ENCODE data around the gene HEATR5A.
"Not testable (repeated sequence)": the region's sequence is repeated elsewhere in the genome, so short reads cannot be mapped to it uniquely, and the experiment has no call there.

The HEATR5A gene

DNA sequence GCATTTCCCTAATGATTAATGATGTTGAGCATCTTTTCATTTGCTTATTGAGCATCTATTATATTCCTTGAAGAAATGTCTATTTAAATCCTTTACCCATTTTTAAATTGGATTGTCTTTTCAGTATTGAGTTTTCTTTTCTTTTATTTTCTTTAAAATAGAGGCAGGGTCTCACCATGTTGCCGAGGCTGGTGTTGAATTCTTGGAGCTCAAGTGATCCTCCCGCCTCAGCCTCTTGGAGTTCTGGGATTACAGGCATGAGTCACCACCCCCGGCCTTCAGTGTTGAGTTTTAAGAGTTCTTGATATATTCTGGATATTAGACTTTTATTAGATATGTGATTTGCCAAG is 139.5 kb downstream of the HEATR5A start:
- peaks cover 19% of the 10 kb centered on the region for H3K9me3 Mint-ChIP-seq
- H3K27me3 Mint-ChIP-seq (ENCODE audit: low read depth), result no peaks in the 10 kb centered on the region
- no peak overlapping the region for H3K27ac Mint-ChIP-seq
- H3K4me3 Mint-ChIP-seq, result no peak overlapping the region
- H3K36me3 Mint-ChIP-seq (ENCODE audit: low read depth), result peaks cover 4% of the 10 kb centered on the region
- H3K4me1 Mint-ChIP-seq (ENCODE audit: low read depth), result peaks cover 4% of the 10 kb centered on the region

DNA sequence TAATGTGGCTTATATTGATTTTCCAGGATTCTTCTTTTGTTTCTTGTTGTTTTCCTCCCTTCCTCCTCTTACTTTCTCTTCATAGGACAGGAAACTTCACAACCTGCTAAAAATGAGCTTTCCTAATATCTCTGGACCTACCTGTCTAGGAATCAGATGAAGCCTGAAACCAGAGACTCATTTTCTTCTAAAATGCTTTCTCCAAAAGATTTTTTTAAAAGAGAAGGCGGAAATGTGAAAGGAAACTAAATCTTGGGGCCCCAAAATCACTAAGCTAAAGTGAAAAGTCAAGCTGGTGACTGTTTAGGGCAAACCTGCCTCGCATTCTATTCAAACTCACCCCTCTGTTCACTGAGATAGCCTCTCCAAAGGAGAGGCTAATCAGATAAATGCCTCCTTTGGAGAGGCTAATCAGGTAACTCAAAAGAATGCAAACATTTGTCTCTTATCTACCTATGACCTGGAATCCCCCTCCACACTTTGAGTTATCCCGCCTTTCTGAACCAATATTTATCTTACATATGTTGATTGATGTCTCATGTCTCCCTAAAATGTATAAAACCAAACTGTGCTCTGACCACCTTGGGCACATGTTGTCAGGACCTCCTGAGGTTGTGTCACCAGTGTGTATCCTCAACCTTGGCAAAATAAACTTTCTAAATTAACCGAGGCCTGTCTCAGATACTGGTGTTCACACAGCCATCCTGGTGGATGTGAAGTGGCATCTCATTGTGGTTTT is 140.0 kb downstream of the HEATR5A start:
- peaks cover 4% of the 10 kb centered on the region for H3K4me1 Mint-ChIP-seq (ENCODE audit: low read depth)
- no peak overlapping the region for H3K4me3 Mint-ChIP-seq
- H3K36me3 Mint-ChIP-seq (ENCODE audit: low read depth), result peaks cover 4% of the 10 kb centered on the region
- H3K27ac Mint-ChIP-seq, result no peak overlapping the region
- peaks cover 19% of the 10 kb centered on the region for H3K9me3 Mint-ChIP-seq
- no peaks in the 10 kb centered on the region for H3K27me3 Mint-ChIP-seq (ENCODE audit: low read depth)

DNA sequence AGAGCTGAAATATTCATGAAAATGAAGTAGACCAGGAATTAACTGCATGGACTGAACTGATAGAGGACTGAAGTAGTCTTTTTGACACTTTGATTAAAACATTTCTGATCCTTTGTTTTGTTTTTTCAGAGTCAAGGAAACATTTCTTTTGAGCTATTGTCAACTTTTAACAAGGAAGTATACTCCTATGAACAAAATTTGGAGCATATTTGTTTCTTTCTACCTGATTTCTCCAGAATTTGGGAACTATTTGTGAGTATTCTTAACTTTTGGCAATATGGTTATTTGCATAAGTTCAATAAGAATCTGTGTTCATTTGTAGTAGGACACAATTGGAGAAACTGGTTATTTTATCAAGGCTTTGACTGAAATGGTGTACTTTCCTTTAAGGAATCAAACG is 141.5 kb downstream of the HEATR5A start:
- no peak overlapping the region for H3K27ac Mint-ChIP-seq

DNA sequence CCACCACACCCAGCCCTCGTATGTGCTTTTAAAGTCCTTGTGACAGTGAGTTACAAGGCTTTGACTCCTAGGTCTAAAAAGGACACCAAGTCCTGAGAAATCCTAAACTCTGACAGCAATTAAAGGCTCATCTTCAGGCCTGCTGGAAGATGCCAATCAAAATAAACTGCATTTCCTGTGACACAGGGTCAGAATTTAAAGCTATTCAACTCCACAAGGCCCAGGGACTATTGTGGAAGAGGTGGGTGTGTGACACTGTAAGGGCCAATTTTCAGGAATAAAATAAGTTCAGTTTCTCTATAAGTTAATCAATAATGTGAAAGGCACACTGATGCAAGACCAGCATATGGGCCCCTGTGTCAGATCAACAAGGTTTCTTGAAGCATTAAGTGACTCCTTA is 143.3 kb downstream of the HEATR5A start:
- no peak overlapping the region for H3K4me3 Mint-ChIP-seq
- no peak overlapping the region for H3K27ac Mint-ChIP-seq
- peaks cover 24% of the 10 kb centered on the region for H3K9me3 Mint-ChIP-seq
- H3K4me1 Mint-ChIP-seq (ENCODE audit: low read depth), result peaks cover 4% of the 10 kb centered on the region
- peaks cover 4% of the 10 kb centered on the region for H3K36me3 Mint-ChIP-seq (ENCODE audit: low read depth)
- H3K27me3 Mint-ChIP-seq (ENCODE audit: low read depth), result no peaks in the 10 kb centered on the region

More for the DNA sequence above, 141.5 kb downstream of the HEATR5A start:
- Mint-ChIP-seq H3K27me3 (ENCODE audit: low read depth) (no peaks in the 10 kb centered on the region), H3K4me1 (ENCODE audit: low read depth) (peaks cover 4% of the 10 kb centered on the region), H3K36me3 (ENCODE audit: low read depth) (peaks cover 4% of the 10 kb centered on the region), H3K9me3 (peaks cover 23% of the 10 kb centered on the region), H3K4me3 (no peak overlapping the region)

DNA sequence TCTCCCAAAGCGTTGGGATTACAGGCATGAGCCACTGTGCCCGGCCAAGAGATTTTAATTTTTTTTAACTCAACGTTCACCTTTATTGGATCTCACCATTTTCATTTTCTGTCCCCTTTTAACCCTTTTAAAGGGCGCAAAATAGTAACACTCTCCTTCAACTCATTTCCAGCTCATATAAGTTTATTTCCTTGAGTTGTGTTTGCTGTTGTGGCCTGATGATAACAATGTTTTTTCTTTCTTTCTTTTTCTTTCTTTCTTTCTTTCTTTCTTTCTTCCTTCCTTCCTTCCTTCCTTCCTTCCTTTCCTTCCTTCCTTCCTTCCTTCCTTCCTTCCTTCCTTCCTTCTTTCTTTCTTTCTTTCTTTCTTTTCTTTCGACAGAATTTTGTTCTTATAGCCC is 143.9 kb downstream of the HEATR5A start:
- not testable (repeated sequence) for H3K4me3 Mint-ChIP-seq

DNA sequence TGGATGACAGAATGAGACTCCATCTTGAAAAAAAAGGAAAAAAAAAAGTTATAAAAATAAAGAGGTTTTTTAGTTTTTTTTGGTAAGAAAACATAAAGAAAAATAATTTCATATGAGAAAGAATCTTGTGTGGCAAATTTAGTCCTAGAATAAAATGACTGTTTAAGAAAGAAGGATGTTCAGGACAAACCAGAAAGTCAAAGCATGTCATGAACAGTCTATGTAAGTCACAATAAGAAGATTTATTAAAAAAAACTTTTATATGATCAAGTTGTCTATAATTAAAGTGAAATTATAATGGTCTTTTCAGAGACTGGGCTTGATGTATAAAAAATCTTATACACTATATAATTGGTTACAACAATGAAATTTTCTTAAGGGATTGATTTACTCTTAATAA is 144.6 kb downstream of the HEATR5A start:
- Mint-ChIP-seq H3K36me3 (ENCODE audit: low read depth) (peaks cover 4% of the 10 kb centered on the region), H3K4me1 (ENCODE audit: low read depth) (peaks cover 4% of the 10 kb centered on the region), H3K27me3 (ENCODE audit: low read depth) (no peaks in the 10 kb centered on the region), H3K27ac (no peak overlapping the region), H3K4me3 (no peak overlapping the region), H3K9me3 (peaks cover 18% of the 10 kb centered on the region)

More for the DNA sequence above, 143.9 kb downstream of the HEATR5A start:
- H3K4me1 Mint-ChIP-seq (ENCODE audit: low read depth); H3K27ac Mint-ChIP-seq; H3K27me3 Mint-ChIP-seq (ENCODE audit: low read depth); H3K36me3 Mint-ChIP-seq (ENCODE audit: low read depth): not testable (repeated sequence)
- H3K9me3 Mint-ChIP-seq, result peaks cover 23% of the 10 kb centered on the region

DNA sequence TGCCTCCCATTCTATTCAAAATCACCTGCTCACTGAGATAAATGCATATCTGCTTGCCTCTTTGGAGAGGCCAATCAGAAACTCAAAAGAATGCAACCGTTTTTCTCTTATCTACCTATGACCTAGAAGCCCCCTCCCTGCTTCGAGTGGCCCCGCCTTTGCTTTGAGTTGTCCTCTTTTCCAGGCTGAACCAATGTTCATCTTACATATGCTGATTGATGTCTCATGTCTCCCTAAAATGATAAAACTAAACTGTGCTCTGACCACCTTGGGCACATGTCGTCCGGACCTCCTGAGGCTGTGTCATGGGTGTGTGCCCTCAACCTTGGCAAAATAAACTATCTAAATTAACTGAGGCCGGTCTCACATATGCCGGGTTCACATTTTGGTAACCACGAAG is 148.7 kb downstream of the HEATR5A start:
- Mint-ChIP-seq H3K27ac (no peak overlapping the region), H3K27me3 (ENCODE audit: low read depth) (no peaks in the 10 kb centered on the region), H3K36me3 (ENCODE audit: low read depth) (peaks cover 3% of the 10 kb centered on the region), H3K4me1 (ENCODE audit: low read depth) (peaks cover 4% of the 10 kb centered on the region), H3K9me3 (peaks cover 19% of the 10 kb centered on the region), H3K4me3 (no peak overlapping the region)

DNA sequence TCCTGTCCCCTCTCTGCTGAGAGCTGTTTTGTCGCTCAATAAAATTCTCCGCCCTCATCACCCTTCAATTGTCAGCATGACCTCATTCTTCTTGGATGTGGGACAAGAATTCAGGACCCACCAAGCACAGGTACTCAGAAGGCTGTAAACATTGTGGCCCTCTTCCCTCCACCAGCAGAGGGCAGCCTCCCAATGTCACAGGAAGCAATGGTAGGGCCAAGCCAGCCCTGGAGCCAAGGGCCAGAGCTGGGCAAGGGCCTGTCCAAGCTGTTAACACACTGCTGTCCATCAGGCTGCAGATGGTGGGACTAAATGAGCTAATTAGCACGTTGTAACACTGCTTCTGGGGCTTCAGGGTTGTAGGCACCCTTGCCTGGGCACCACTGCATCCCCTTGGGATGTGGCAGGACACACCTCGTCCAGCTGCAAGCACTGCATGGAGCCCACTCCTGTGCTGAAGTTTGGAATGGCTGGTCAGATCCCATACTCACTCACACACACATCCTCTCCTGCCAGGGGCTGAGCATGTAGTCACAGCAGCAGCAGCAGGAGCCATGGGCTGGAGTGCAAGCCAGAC is 150.1 kb downstream of the HEATR5A start:
- no peaks in the 10 kb centered on the region for H3K36me3 Mint-ChIP-seq (ENCODE audit: low read depth)

DNA sequence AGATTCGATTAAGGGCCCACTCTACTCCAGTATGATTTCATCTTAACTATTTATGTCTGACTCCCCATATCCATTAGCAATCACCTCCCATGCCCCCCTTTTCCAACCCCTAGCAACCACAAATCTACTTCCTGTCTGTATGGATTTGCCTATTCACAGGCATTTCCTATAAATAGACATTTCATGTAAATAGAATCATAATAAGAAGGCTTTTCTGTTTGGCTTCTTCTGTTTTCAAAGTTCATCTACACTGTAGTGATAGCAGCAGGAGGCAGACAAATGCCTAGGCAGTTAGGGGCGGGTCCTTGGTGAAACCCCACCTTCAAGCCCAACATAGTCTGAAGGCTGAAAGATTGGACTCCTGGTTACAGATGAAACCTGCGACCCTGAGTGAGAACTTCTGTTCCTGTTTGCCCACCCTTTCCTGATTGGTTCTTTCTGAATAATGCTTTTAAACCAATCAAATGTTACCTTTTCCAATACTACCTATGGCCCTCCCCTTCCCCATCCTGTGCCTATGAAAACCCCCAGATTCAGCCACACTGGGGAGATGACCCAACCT is 150.6 kb downstream of the HEATR5A start:
- H3K4me3 Mint-ChIP-seq, result no peak overlapping the region
- peaks cover 14% of the 10 kb centered on the region for H3K9me3 Mint-ChIP-seq
- no peaks in the 10 kb centered on the region for H3K27me3 Mint-ChIP-seq (ENCODE audit: low read depth)
- peaks cover 4% of the 10 kb centered on the region for H3K4me1 Mint-ChIP-seq (ENCODE audit: low read depth)
- no peak overlapping the region for H3K27ac Mint-ChIP-seq
- no peaks in the 10 kb centered on the region for H3K36me3 Mint-ChIP-seq (ENCODE audit: low read depth)

More for the DNA sequence above, 150.1 kb downstream of the HEATR5A start:
- peaks cover 4% of the 10 kb centered on the region for H3K4me1 Mint-ChIP-seq (ENCODE audit: low read depth)
- H3K9me3 Mint-ChIP-seq, result peaks cover 14% of the 10 kb centered on the region
- H3K4me3 Mint-ChIP-seq, result no peak overlapping the region
- H3K27ac Mint-ChIP-seq, result no peak overlapping the region
- H3K27me3 Mint-ChIP-seq (ENCODE audit: low read depth), result no peaks in the 10 kb centered on the region

DNA sequence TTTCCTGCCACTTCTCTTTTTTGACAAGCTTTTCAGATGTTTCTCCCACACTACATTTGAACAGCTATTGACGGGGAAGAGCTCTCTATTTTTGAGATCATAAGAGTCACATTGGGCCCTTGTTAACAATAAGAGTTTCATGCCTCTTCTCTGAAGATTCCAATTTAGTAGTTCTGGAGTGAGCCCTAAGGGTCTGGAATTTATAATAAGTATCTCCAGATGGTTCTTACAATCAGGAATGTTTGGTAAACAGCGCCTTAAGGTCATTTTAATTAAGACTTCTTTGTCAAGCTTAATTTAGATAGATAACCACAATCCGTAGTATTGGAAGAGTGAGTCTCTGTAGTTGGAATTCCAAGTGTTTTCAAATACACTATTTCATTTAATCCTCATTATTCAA is 152.1 kb downstream of the HEATR5A start:
- Mint-ChIP-seq H3K27ac (no peak overlapping the region), H3K4me1 (ENCODE audit: low read depth) (peaks cover 2% of the 10 kb centered on the region), H3K9me3 (peaks cover 9% of the 10 kb centered on the region), H3K36me3 (ENCODE audit: low read depth) (no peaks in the 10 kb centered on the region), H3K4me3 (no peak overlapping the region), H3K27me3 (ENCODE audit: low read depth) (no peaks in the 10 kb centered on the region)

DNA sequence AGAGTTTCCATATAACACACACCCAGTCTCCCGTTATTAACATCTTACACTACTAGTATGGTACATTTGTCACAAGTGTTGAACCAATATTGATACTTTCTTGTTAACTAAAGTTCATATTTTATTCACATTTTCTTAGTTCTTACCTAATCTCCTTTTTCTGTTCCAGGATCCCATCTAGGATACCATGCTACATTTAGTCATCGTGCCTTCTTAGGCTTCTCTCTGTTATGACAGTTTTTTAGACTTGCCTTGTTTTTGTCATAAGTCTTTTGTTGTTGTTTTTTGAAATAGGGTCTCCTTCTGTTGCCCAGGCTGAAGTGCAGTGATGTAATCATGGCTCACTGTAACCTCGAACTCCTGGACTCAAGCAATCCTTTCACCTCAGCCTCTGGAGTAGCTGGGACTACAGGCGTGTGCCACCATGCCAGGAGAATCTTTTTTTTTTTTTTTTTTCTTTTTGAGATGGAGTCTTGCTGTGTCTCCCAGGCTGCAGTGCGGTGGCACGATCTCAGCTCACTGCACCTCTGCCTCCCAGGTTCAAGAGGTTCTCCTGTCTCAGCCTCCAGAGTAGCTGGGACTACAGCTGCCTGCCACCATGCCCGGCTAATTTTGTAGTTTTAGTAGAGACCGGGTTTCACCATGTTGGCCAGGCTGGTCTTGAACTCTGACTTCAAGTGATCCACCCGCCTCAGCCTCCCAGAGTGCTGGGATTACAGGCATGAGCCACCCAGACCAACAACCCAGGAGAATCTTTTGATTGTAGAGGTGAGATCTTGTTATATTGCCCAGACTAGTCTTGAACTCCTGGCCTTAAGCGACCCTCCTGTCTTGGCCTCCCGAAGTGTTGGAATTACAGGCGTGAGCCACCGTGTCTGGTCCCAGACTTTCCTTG is 153.7 kb downstream of the HEATR5A start:
- Mint-ChIP-seq H3K9me3 (peaks cover 9% of the 10 kb centered on the region), H3K4me3 (no peak overlapping the region), H3K27ac (no peak overlapping the region), H3K4me1 (ENCODE audit: low read depth) (no peaks in the 10 kb centered on the region), H3K36me3 (ENCODE audit: low read depth) (no peaks in the 10 kb centered on the region), H3K27me3 (ENCODE audit: low read depth) (no peaks in the 10 kb centered on the region)

DNA sequence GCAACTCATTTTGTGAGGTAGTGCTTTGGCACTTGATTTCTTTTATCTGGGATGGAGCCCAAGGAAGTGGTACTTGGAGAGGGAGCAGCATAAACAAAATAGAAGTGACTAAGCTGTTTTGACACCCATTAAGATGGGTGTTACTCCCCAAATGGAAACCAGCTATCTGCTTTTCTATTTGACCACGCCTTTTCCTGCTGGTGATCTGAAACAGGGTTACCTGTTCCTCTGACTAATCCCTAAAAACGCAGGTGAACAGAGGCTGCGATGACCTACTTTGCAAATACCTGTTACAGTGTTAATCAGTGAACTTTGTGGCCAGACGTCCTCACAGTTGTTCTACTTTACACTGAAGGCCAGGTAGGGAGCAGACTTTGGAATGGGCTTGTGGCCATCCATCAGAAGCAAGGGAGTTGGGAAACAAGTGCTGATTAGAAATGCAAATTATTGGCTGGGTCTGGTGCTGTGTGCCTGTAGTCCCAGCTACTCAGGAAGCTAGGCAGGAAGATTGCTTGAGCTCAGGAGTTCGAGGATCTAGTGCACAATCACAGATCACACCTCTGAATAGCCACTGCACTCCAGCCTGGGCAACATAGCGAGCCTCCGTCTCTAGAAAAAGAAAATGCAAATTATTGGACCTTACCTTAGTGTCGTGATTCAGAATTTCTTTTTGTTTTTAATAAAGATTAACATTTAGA is 154.5 kb downstream of the HEATR5A start:
- no peak overlapping the region for H3K4me3 Mint-ChIP-seq
- H3K9me3 Mint-ChIP-seq, result peaks cover 9% of the 10 kb centered on the region
- H3K4me1 Mint-ChIP-seq (ENCODE audit: low read depth), result no peaks in the 10 kb centered on the region
- H3K27me3 Mint-ChIP-seq (ENCODE audit: low read depth), result no peaks in the 10 kb centered on the region
- no peak overlapping the region for H3K27ac Mint-ChIP-seq
- no peaks in the 10 kb centered on the region for H3K36me3 Mint-ChIP-seq (ENCODE audit: low read depth)

DNA sequence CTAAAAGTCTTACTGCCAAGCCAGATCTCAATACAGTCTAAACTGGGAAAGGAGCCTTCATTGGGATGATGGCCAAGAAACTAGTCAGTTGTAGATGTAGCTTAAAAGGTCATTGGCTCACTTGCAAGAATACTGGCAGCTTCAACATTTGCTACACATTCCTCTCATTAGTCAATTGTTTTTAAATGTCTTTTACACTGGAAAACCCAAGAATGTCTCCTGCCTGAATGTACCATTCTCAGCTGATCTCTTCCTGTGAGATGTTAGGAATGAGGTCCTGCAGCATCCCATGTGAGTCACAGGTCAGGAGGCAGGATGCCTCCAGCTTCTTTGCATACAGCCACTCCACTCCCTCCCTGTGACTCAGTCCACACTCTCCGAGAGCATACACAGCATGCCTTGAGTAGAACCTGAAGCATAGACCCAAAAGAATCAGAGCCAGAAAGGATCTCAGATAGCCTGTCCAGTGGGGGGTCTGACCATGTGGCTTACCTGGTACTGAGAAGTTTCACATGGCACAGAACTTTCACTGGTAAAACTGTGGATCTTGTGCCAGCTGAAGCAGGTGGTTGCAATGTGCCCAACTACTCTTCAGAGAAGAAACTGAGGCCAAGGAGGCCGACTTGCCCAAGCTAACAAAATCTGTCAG is 156.7 kb downstream of the HEATR5A start:
- H3K9me3 Mint-ChIP-seq, result peaks cover 6% of the 10 kb centered on the region
- H3K36me3 Mint-ChIP-seq (ENCODE audit: low read depth), result no peaks in the 10 kb centered on the region
- no peak overlapping the region for H3K27ac Mint-ChIP-seq
- H3K4me3 Mint-ChIP-seq, result no peak overlapping the region
- H3K27me3 Mint-ChIP-seq (ENCODE audit: low read depth), result no peaks in the 10 kb centered on the region
- no peaks in the 10 kb centered on the region for H3K4me1 Mint-ChIP-seq (ENCODE audit: low read depth)
